Caco-2 (cell line): ENCODE data around the gene MYOD1. TPM values are rescaled to one million over a fixed set of nuclear protein-coding genes. Genes with fewer than 3 reads are reported as not detected.

Source experiments
- BruUV-seq: library from RNA; stranded (reverse); fragments of 400-500 nt; replicated peaks from 2 replicates; lab custom pipeline; 2021; lab: Mats Ljungman, UMichigan
- CTCF ChIA-PET: fragments of 300-600 bp; sonication (Branson Sonifier 250); formaldehyde crosslinking; loops from one replicate; lab custom pipeline; 2022; ENCODE audit warnings: antibody characterized with exemption; lab: Charles Lee
- POLR2A ChIA-PET: fragments of 300-600 bp; sonication (Branson Sonifier 250); formaldehyde crosslinking; loops from one replicate; lab custom pipeline; 2022; ENCODE audit warnings: antibody characterized with exemption; lab: Charles Lee
- DNase-seq, 2 experiments: peaks; one replicate each; pipeline versions ENCODE4 v3.0.0 to v3.0.0-alpha.2; 2020 to 2022
- H3K27me3 ChIP-seq: replicated peaks from 2 replicates; pipeline ENCODE4 v1.6.0; 2011; ENCODE audit warnings: low read length; ENCODE audit not compliant: control insufficient read depth, insufficient read depth
- H3K36me3 ChIP-seq: 2 replicates; pipeline ENCODE4 v1.5.1; 2011; ENCODE audit warnings: low read length; ENCODE audit not compliant: control insufficient read depth, insufficient read depth
- H3K4me1 ChIP-seq: fragments of 250-450 bp; sonication (Bioruptor Pico); 2 replicates; pipeline ENCODE4 v1.5.1; 2020; ENCODE audit warnings: mild to moderate bottlenecking
- H3K4me3 ChIP-seq: 2 replicates; pipeline ENCODE4 v1.5.1; 2011; ENCODE audit warnings: low read depth, mild to moderate bottlenecking, control low read depth, low read length
- H3K9me3 ChIP-seq: fragments of 250-450 bp; sonication (Bioruptor Pico); 2 replicates; pipeline ENCODE4 v1.5.1; 2020; ENCODE audit warnings: mild to moderate bottlenecking, moderate library complexity
- H3K27ac Mint-ChIP-seq: one replicate; pipeline ENCODE4 v1.8.0; 2022; ENCODE audit warnings: mixed read lengths; ENCODE audit not compliant: unreplicated experiment
- H3K27me3 Mint-ChIP-seq: one replicate; pipeline ENCODE4 v1.8.0; 2022; ENCODE audit warnings: mixed read lengths; ENCODE audit not compliant: insufficient read depth, unreplicated experiment
- H3K36me3 Mint-ChIP-seq: one replicate; pipeline ENCODE4 v1.8.0; 2022; ENCODE audit warnings: mild to moderate bottlenecking, mixed read lengths; ENCODE audit not compliant: insufficient read depth, unreplicated experiment
- H3K4me1 Mint-ChIP-seq: one replicate; pipeline ENCODE4 v1.8.0; 2022; ENCODE audit warnings: low read depth, mixed read lengths; ENCODE audit not compliant: unreplicated experiment
- H3K4me3 Mint-ChIP-seq: one replicate; pipeline ENCODE4 v1.8.0; 2022; ENCODE audit warnings: mild to moderate bottlenecking, moderate library complexity, mixed read lengths; ENCODE audit not compliant: unreplicated experiment
- H3K9me3 Mint-ChIP-seq: one replicate; pipeline ENCODE4 v1.8.0; 2022; ENCODE audit warnings: mixed read lengths; ENCODE audit not compliant: unreplicated experiment
- intact Hi-C: fragments of 100-400 bp; cut with micrococcal nuclease; formaldehyde crosslinking; loops from one replicate; pipeline ENCODE4 v1.10.0; 2022; ENCODE audit not compliant: unreplicated experiment
- total RNA-seq: library from RNA; stranded (reverse); gene quantifications from 2 replicates; pipeline ENCODE4 v1.2.3, GENCODE V29; 2022
- TF ChIP-seq, protein P1 (sequence below), 2 experiments: fragments of 200-600 bp in 1 of 2; IDR thresholded peaks; 1 replicate in 1 of 2; 2 replicates in 1 of 2; pipeline versions ENCODE4 v1.5.1 to v1.8.0; 2011 to 2022; ENCODE audit warnings: antibody characterized with exemption in 1 of 2, control low read depth in 1 of 2, inconsistent platforms in 1 of 2, low read depth in 1 of 2, low read length in 1 of 2, mild to moderate bottlenecking in 1 of 2, moderate library complexity in 1 of 2; ENCODE audit not compliant: insufficient read depth in 1 of 2, severe bottlenecking in 1 of 2, unreplicated experiment in 1 of 2

The MYOD1 gene
- total RNA-seq, 1 experiment from 2014 or later, result not detected

DNA sequence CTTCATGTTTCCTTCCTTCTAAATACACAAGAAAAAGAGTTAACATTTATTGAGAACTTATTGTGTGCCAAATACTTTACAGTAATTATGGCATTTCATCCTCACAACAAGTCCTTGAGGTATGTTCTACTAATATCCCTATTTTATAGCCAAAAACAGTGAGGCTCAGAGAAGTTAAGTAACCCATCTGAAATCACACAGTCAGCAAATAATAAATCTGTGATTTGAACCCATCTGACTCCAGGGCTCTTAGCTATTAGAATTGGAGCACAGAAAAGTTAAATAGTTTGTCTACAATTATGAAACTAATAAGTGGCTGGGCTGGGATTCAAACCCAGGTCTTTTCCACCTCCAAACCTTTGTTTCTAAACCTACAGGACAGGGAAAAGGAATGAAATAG is 36.5 kb upstream of the MYOD1 start:
- H3K9me3 ChIP-seq, result peaks cover 4% of the 10 kb centered on the region; the same call in 1 of the 2 replicates
- intact Hi-C loops, result no loop called here
- H3K4me3 Mint-ChIP-seq, result no peak overlapping the region
- no peaks in the 10 kb centered on the region for H3K36me3 Mint-ChIP-seq
- ChIA-PET POLR2A (no interaction called here), CTCF (no interaction called here)
- DNase-seq, result no peak
- H3K4me1 Mint-ChIP-seq, result no peaks in the 10 kb centered on the region
- no peaks in the 10 kb centered on the region; the same call in 1 of the 2 replicates for H3K27me3 ChIP-seq
- H3K27me3 Mint-ChIP-seq, result peaks cover 16% of the 10 kb centered on the region
- H3K27ac Mint-ChIP-seq, result no peak overlapping the region
- H3K36me3 ChIP-seq, result no peaks in the 10 kb centered on the region
- TF ChIP-seq, protein P1, sequence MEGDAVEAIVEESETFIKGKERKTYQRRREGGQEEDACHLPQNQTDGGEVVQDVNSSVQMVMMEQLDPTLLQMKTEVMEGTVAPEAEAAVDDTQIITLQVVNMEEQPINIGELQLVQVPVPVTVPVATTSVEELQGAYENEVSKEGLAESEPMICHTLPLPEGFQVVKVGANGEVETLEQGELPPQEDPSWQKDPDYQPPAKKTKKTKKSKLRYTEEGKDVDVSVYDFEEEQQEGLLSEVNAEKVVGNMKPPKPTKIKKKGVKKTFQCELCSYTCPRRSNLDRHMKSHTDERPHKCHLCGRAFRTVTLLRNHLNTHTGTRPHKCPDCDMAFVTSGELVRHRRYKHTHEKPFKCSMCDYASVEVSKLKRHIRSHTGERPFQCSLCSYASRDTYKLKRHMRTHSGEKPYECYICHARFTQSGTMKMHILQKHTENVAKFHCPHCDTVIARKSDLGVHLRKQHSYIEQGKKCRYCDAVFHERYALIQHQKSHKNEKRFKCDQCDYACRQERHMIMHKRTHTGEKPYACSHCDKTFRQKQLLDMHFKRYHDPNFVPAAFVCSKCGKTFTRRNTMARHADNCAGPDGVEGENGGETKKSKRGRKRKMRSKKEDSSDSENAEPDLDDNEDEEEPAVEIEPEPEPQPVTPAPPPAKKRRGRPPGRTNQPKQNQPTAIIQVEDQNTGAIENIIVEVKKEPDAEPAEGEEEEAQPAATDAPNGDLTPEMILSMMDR (IDR thresholded peaks at IDR 0.05; ENCODE audit: insufficient read depth in 1 of 2, low read depth in 1 of 2, low read length in 1 of 2, severe bottlenecking in 1 of 2, unreplicated experiment in 1 of 2), result no peak
- H3K4me1 ChIP-seq, result no peaks in the 10 kb centered on the region
- H3K9me3 Mint-ChIP-seq, result no peaks in the 10 kb centered on the region
- no peak overlapping the region for H3K4me3 ChIP-seq
- BruUV-seq, result no TSS peak

DNA sequence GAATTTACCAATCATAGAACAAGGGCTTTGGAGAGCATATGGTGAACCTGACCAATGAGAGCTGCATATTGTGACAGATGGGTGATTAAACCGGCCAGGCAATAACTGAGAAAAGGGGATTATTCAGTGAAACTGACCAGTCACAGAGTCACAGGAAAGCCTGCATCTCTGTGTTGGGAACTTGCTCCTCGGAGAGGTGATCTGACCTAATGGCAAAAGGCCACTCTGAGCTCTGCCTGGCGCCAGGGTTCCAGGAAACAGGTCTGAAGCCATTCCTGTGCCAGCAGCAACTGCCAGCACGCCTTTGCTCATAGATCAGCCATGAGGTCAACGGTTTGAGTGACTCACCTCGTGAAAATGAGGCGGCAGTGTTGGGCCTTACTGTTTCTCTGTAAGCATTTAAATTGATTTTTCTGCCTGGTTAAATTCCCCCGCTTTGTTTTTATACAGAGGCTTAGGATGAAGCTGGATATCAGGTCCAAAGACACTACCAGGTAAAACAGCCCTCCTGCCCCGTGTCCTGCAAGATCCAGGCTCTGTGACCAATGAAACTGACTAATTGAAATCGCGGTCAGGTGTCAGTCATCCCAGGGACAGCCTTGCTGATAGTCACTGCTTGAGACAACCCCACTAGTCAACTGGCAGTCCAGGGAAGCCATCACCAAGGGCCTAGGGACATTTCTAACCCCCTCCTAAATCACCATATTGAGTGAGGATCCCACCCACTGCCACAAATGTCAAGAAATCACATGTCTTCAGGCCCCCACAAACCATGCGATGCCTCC is 35.8 kb upstream of the MYOD1 start:
- Mint-ChIP-seq H3K27me3 (peaks cover 16% of the 10 kb centered on the region), H3K4me3 (no peak overlapping the region), H3K27ac (no peak overlapping the region), H3K36me3 (no peaks in the 10 kb centered on the region), H3K4me1 (no peaks in the 10 kb centered on the region), H3K9me3 (no peaks in the 10 kb centered on the region)
- Histone ChIP-seq H3K4me3 (no peak overlapping the region), H3K9me3 (no peaks in the 10 kb centered on the region), H3K36me3 (no peaks in the 10 kb centered on the region), H3K27me3 (no peaks in the 10 kb centered on the region; the same call in 1 of the 2 replicates), H3K4me1 (no peaks in the 10 kb centered on the region)
- ChIA-PET POLR2A (no interaction called here), CTCF (no interaction called here)
- BruUV-seq, result no TSS peak
- intact Hi-C loops, result no loop called here
- DNase-seq, result no peak
- TF ChIP-seq, protein P1 (IDR thresholded peaks at IDR 0.05; ENCODE audit: insufficient read depth in 1 of 2, low read depth in 1 of 2, low read length in 1 of 2, severe bottlenecking in 1 of 2, unreplicated experiment in 1 of 2), result no peak

GRCh38 chr11:17684550-17684949 is 34.8 kb upstream of the MYOD1 start:
- Histone ChIP-seq H3K9me3 (no peaks in the 10 kb centered on the region), H3K27me3 (no peaks in the 10 kb centered on the region; the same call in none of the 2 replicates), H3K4me1 (no peaks in the 10 kb centered on the region), H3K4me3 (no peak overlapping the region), H3K36me3 (no peaks in the 10 kb centered on the region)
- BruUV-seq, result no TSS peak
- H3K9me3 Mint-ChIP-seq, result no peaks in the 10 kb centered on the region
- H3K4me3 Mint-ChIP-seq, result no peak overlapping the region
- no peaks in the 10 kb centered on the region for H3K4me1 Mint-ChIP-seq
- H3K27ac Mint-ChIP-seq, result no peak overlapping the region
- no peak for DNase-seq
- TF ChIP-seq, protein P1 (IDR thresholded peaks at IDR 0.05; ENCODE audit: insufficient read depth in 1 of 2, low read depth in 1 of 2, low read length in 1 of 2, severe bottlenecking in 1 of 2, unreplicated experiment in 1 of 2), result no peak
- intact Hi-C loops, result no loop called here
- ChIA-PET CTCF (no interaction called here), POLR2A (no interaction called here)
- no peaks in the 10 kb centered on the region for H3K36me3 Mint-ChIP-seq
- peaks cover 16% of the 10 kb centered on the region for H3K27me3 Mint-ChIP-seq
